ENCODE results near the gene NUP153.

GRCh38 chr6:17648745-17649144 is 58.0 kb downstream of the NUP153 start:
- TF ChIP-seq GATA2 (IDR thresholded peaks at IDR 0.05; ENCODE audit: low read depth, low read length) (no peak), GATA3 (IDR thresholded peaks at IDR 0.05; ENCODE audit: low read depth, low read length) (no peak)
